ENCODE results near the gene RBBP7.

RBBP7 gene

DNA sequence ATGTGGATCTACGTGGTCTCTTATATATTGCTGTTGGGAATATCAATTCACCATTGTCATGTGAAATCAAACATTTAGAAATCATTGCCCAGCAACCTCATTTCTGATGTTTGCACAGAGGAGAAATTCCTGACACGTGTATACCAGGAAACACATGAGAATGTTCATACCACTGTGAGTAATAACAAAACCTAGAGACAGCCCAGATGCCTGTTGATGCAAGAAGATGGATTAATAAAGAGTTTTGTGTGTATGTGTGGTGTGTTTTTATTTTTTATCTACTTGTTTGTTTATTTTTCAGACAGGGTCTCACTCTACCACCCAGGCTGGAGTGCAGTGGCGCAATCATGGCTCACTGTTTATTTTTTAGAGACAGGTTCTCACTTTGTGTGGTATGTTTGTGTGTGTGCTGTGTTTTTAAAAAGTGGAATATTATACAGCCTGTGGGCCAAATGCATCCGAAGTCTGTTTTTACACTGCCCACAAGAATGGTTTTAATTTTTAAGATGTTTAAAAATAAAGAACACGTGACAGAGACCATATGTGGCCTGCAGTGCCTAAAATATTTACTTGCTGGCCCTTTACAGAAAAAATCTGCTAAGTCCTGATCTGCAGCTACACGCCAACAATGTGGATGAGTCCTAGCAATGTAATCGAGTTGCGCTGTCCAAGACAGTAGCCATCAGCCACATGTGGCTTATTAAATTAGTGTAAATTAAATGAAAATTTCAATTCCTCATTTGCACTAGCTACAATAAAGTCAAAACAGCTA is 44.7 kb downstream of the RBBP7 start:
- no peak for DNase-seq

DNA sequence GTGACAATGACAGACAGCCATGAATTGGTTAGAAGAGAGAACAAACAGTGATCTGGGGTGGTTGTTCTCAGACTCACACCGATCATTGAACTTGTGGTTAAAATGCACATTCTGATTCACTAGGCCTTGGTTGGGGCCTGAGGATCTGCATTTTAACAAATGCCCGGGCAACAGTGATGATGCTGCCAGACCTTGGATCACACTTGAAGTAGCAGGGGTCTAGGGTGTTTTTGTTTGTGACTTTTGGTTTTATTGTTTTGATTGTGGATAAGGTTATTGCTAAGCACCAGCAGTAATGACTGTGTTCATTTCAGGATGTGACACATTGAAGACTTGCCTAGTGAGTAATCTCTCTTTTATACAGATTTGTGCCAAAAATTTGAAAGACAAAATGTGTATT is 47.4 kb downstream of the RBBP7 start:
- DNase-seq: no peak

DNA sequence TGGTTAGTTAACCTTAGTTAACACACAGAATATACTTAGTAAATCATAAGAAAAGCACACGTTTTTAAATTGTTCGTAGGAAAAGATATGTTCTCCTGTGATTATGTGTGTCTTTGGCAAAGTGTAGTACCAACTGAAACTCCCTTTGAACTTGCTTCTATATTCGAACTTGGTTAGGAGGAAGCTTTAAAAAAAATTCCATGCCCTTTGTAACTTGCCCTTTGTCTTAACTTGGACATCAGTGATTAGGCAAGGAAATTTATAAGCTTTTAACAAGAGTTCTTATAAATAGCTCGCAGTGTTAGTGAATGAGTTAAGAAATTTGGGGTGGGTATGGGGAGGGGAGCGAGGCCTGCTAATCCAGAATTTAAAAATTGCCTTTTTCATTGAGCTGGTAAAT is 50.5 kb downstream of the RBBP7 start:
- no peak for DNase-seq

DNA sequence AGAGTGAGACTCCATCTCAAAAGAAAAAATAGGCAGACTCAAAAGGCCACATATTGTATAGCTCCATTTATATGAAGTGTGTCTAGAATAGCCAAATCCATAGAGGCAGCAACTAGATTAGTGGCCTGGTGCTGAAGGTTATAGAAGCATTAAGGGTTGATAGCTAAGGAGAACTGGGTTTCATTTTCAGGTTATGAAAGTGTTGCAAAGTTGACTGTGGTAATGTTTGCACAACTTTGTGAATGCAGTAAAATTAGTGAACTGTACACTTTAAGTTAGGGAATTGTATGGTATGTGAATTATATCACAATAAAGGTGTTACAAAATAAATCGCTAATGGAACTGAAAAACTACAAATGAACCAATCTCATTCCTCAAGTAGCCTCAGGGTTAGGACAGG is 55.6 kb downstream of the RBBP7 start:
- DNase-seq: no peak

DNA sequence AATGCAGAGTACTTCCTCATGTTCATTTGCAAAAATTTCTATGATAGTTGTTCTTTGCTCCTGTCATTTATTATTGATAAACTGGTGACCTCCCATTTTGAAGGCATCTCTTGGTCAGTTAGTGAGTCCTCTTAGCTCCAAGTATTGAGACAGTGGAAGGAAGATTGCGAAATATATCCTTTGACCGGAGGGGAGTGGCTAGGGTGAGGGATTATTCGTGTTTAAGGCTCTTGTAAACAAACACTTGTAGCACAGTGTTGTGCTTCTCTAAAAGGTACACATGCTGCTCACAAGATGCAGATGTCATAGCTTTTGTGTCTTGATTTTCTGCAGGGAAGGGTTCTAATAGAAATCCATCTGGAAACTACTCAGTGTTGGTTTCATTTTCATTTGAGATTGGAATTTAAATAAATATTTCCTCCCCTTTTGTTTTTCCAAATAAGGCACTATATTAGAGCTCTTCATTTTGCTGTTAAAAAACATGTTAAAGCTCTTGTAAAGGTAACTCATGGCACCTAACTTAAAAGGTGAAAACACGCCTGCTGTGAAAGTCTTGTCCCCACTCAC is 62.1 kb downstream of the RBBP7 start:
- no peak for DNase-seq

DNA sequence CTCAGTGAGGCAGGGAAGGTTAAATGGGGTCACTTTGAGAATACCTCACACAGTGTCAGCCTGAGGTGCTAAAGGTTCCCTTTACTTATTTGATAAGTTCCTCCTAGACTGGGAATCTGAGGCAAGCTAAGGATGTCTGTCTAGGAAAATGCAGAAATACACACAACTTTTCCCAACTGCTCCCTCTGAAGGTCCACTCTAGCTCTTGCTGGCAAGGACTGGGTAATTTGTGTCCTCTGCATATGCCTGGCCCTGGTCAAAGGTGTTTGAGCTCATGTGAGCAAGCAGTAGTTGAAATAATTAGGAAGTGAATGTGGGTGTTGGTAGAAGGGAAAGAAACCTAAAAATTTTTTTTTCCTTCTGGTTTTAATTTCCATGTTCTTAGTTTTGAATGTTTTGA is 62.6 kb downstream of the RBBP7 start:
- no peak for DNase-seq

DNA sequence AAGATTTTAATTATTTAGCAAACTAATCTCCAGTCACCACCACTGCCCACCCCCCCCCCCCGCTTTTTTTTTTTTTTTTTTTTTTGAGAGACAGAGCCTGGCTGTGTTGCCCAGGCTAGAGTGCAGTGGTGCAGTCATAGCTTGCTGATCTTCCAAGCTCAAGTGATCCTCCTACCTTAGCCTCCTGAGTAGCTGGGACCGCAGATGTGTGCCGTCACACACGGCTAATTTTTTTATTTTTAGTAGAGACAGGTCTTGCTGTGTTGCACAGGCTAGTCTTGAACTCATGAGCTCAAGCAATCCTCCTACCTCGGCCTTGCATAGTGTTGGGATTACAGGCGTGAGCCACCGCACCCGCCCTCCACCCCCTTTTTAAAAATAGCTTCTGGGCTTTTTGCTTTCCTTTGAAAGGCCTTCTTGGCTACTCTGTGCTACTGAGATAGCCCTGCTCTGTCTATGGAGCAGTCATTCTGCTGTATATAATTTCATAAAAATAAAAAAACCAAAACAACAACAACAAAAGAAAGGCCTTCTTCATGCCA is 65.2 kb downstream of the RBBP7 start:
- no peak for DNase-seq

DNA sequence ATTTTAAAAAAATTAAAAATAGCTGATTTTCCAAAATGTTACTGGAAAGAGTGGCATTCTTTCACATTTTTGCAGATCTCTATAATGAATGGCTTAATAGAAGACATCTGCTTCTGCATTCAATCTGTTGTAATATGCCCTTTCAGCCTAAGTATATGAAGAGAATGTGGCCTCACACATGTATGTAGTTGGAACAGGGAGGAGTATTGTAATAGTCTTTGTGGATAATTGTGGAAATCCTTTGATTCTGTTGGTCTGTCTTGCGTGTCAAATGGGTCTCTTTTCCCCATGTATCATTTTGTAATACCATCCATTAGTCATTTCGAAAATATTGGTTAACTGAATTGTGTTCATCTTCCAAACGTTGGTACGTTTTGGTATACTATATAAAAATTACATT is 72.3 kb downstream of the RBBP7 start:
- no peak for DNase-seq

DNA sequence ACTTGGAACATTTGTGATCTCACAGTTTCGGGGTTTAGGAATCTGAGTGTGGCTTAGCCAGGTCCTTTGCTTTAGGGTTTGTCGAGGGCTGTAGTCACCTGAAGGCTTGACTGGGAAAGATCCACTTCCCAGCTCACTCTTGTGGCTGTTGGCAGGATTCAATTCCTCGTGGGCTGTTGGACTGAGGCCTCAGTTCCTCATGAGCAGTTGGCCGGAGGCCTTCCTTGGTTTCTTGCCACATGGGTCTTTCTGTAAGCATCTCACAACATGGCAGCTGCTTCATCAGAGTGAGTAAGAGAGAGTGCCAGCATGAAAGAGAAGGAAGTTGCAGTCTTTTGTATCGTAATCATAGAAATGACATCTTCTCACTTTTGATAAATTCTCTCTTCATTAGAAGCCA is 72.8 kb downstream of the RBBP7 start:
- DNase-seq: no peak

DNA sequence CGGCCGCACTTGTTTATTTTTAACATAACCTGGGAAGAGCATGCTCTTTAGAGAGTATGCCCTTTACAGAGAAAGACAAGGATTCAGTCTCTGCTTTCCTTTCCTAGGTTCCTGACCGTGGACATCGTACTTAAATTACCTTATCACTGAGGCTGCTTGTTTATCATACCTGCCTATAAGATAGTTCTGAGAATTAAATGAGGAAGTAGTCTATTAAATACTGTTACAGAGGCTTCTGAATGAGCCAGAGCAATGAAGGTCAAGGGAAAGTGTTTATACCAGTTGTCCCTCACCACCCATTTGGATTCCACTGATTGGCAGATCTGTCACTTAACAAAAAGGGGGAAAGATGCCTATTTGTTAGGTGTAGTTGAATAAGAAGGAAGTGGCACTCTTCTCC is 73.9 kb downstream of the RBBP7 start:
- no peak for DNase-seq
